Astrocyte of the spinal cord (primary cell): ENCODE results near the gene SRL.

Experiments
- DNase-seq: peaks from one replicate; pipeline ENCODE4 v3.0.0; 2011; ENCODE audit warnings: low read depth, low spot score
- H3K4me3 ChIP-seq: 2 replicates; pipeline ENCODE4 v1.5.1; 2011; ENCODE audit warnings: low read depth, mild to moderate bottlenecking, low read length, moderate library complexity
- in situ Hi-C: cut with HindIII; loops from 2 replicates; pipeline ENCODE4 v1.10.0; 2017; ENCODE audit warnings: low sequenced_read_pairs
- TF ChIP-seq, protein P1 (sequence below): IDR thresholded peaks from 2 replicates; pipeline ENCODE4 v1.5.1; 2012; ENCODE audit warnings: low read depth, mild to moderate bottlenecking, low read length, inconsistent platforms

The SRL gene

GRCh38 chr16:4200000-4200780, 41.7 kb downstream of the SRL start:
- in situ Hi-C loops, result no loop called here

GRCh38 chr16:4198816-4199215, 43.1 kb downstream of the SRL start:
- TF ChIP-seq, protein P1, sequence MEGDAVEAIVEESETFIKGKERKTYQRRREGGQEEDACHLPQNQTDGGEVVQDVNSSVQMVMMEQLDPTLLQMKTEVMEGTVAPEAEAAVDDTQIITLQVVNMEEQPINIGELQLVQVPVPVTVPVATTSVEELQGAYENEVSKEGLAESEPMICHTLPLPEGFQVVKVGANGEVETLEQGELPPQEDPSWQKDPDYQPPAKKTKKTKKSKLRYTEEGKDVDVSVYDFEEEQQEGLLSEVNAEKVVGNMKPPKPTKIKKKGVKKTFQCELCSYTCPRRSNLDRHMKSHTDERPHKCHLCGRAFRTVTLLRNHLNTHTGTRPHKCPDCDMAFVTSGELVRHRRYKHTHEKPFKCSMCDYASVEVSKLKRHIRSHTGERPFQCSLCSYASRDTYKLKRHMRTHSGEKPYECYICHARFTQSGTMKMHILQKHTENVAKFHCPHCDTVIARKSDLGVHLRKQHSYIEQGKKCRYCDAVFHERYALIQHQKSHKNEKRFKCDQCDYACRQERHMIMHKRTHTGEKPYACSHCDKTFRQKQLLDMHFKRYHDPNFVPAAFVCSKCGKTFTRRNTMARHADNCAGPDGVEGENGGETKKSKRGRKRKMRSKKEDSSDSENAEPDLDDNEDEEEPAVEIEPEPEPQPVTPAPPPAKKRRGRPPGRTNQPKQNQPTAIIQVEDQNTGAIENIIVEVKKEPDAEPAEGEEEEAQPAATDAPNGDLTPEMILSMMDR, result no peak

More at GRCh38 chr16:4200000-4200780, 41.7 kb downstream of the SRL start:
- H3K4me3 ChIP-seq, result no peak overlapping the region
- peak; percentile 50 for DNase-seq
- TF ChIP-seq, protein P1, result peak; percentile 69

DNA sequence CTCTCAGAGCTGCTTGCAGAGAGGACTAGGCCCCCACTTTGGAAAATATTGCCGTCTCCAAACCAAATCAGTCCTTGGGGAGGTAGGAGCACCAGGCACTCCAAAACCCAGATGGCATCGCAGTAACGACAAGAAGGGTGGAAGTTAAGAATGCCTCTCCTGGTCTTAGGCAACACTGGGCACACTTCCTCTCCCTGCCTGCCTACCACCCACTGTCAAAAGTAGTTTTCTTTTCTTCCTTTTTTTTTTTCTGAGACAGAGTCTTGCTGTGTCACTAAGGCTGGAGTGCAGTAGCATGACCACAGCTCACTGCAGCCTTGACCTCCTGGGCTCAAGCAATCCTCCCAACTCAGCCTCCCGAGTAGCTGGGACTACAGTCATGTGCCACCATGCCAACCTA, 47.2 kb downstream of the SRL start:
- no peak overlapping the region for H3K4me3 ChIP-seq
- no peak for DNase-seq
- in situ Hi-C loops, result no loop called here
- TF ChIP-seq, protein P1, result no peak

More at GRCh38 chr16:4198816-4199215, 43.1 kb downstream of the SRL start:
- H3K4me3 ChIP-seq, result no peak overlapping the region
- DNase-seq, result no peak
- in situ Hi-C loops, result no loop called here

- no peak for DNase-seq
- no peak overlapping the region for H3K4me3 ChIP-seq
- TF ChIP-seq, protein P1, result no peak
- in situ Hi-C loops, result no loop called here
These were observed 48.0 kb downstream of the SRL start for GRCh38 chr16:4193920-4194319.

GRCh38 chr16:4192206-4192605, 49.7 kb downstream of the SRL start:
- in situ Hi-C loops, result no loop called here
- TF ChIP-seq, protein P1, result no peak
- no peak overlapping the region for H3K4me3 ChIP-seq
- DNase-seq, result no peak

GRCh38 chr16:4190712-4191333, 51.1 kb downstream of the SRL start:
- TF ChIP-seq, protein P1, result no peak
- DNase-seq, result no peak
- no peak overlapping the region for H3K4me3 ChIP-seq
- in situ Hi-C loops, result no loop called here
